HT-29 (cell line): ENCODE results near the gene CDH4. TPM values are rescaled to one million over a fixed set of nuclear protein-coding genes. Genes with fewer than 3 reads are reported as not detected.

Experiments used
- DNase-seq: peaks from one replicate; pipeline ENCODE4 v3.0.0-alpha.2; 2015; ENCODE audit warnings: low spot score
- total RNA-seq: library from RNA; depleted of rRNA; stranded (reverse); fragments of >200 nt; shearing (Covaris generic); gene quantifications from 2 replicates; pipeline ENCODE4 v1.2.3, GENCODE V29; 2014

The CDH4 gene
- total RNA-seq, 1 experiment from 2014 or later = not detected

GRCh38 chr20:61649105-61649859 is 397.2 kb downstream of the CDH4 start:
- no peak for DNase-seq

- DNase-seq = no peak
Observed at GRCh38 chr20:61649860-61650162, 397.8 kb downstream of the CDH4 start.

- no peak for DNase-seq
Observed at GRCh38 chr20:61650912-61651733, 399.1 kb downstream of the CDH4 start.

GRCh38 chr20:61652146-61652545 is 400.1 kb downstream of the CDH4 start:
- no peak for DNase-seq

GRCh38 chr20:61654726-61655125 is 402.7 kb downstream of the CDH4 start:
- DNase-seq = no peak

GRCh38 chr20:61655591-61655990 is 403.5 kb downstream of the CDH4 start:
- no peak for DNase-seq

GRCh38 chr20:61656198-61656597 is 404.1 kb downstream of the CDH4 start:
- DNase-seq = no peak

GRCh38 chr20:61657721-61658377 is 405.8 kb downstream of the CDH4 start:
- DNase-seq = no peak

GRCh38 chr20:61658563-61658962 is 406.5 kb downstream of the CDH4 start:
- no peak for DNase-seq

- no peak for DNase-seq
Observed at GRCh38 chr20:61659246-61659993, 407.4 kb downstream of the CDH4 start.

- DNase-seq = no peak
Observed at GRCh38 chr20:61659994-61660346, 407.9 kb downstream of the CDH4 start.

GRCh38 chr20:61660559-61660958 is 408.5 kb downstream of the CDH4 start:
- no peak for DNase-seq

GRCh38 chr20:61661025-61661424 is 409.0 kb downstream of the CDH4 start:
- DNase-seq = no peak

- DNase-seq = no peak
Observed at GRCh38 chr20:61661583-61661982, 409.5 kb downstream of the CDH4 start.

- DNase-seq = peak; percentile 13
Observed at GRCh38 chr20:61662226-61662967, 410.3 kb downstream of the CDH4 start.

GRCh38 chr20:61662968-61663331 is 410.9 kb downstream of the CDH4 start:
- DNase-seq = no peak

- no peak for DNase-seq
Observed at GRCh38 chr20:61663521-61664425, 411.7 kb downstream of the CDH4 start.

GRCh38 chr20:61664556-61665320 is 412.7 kb downstream of the CDH4 start:
- no peak for DNase-seq
